ENCODE data around the gene CORO7. TPM values are rescaled to one million over a fixed set of nuclear protein-coding genes. Genes with fewer than 3 reads are reported as not detected.
"Not testable (repeated sequence)": the region's sequence is repeated elsewhere in the genome, so short reads cannot be mapped to it uniquely, and the experiment has no call there.

CORO7 gene
- total RNA-seq, 1 donor from 2014 or later, result 11.9 TPM

GRCh38 chr16:4344983-4345835 is 71.2 kb downstream of the CORO7 start:
- DNase-seq (ENCODE audit: low spot score), result no peak
- intact Hi-C loops (cut with DNase I), result no loop called here

- DNase-seq (ENCODE audit: low spot score); intact Hi-C loops (cut with DNase I): not testable (repeated sequence)
Measured at GRCh38 chr16:4344300-4344982, 72.0 kb downstream of the CORO7 start.

GRCh38 chr16:4342866-4343744 is 73.3 kb downstream of the CORO7 start:
- intact Hi-C loops (cut with DNase I), result no loop called here
- DNase-seq (ENCODE audit: low spot score), result no peak

- no peak for DNase-seq (ENCODE audit: low spot score)
- intact Hi-C loops (cut with DNase I), result no loop called here
Measured at GRCh38 chr16:4341250-4341649, 75.1 kb downstream of the CORO7 start.

GRCh38 chr16:4340443-4340842 is 76.0 kb downstream of the CORO7 start:
- no peak for DNase-seq (ENCODE audit: low spot score)
- intact Hi-C loops (cut with DNase I), result no loop called here

GRCh38 chr16:4339909-4340308 is 76.5 kb downstream of the CORO7 start:
- intact Hi-C loops (cut with DNase I), result no loop called here
- DNase-seq (ENCODE audit: low spot score), result no peak

- intact Hi-C loops (cut with DNase I), result no loop called here
- DNase-seq (ENCODE audit: low spot score), result no peak
Measured at GRCh38 chr16:4339455-4339854, 76.9 kb downstream of the CORO7 start.

- intact Hi-C loops (cut with DNase I), result no loop called here
- no peak for DNase-seq (ENCODE audit: low spot score)
Measured at GRCh38 chr16:4338712-4339299, 77.6 kb downstream of the CORO7 start.

GRCh38 chr16:4338125-4338582 is 78.2 kb downstream of the CORO7 start:
- DNase-seq (ENCODE audit: low spot score), result no peak
- intact Hi-C loops (cut with DNase I), result no loop called here

- intact Hi-C loops (cut with DNase I), result no loop called here
- no peak for DNase-seq (ENCODE audit: low spot score)
Measured at GRCh38 chr16:4337540-4338088, 78.8 kb downstream of the CORO7 start.

GRCh38 chr16:4336701-4337539 is 79.5 kb downstream of the CORO7 start:
- no peak for DNase-seq (ENCODE audit: low spot score)
- intact Hi-C loops (cut with DNase I), result no loop called here

- DNase-seq (ENCODE audit: low spot score), result no peak
- intact Hi-C loops (cut with DNase I), result no loop called here
Measured at GRCh38 chr16:4334724-4335495, 81.5 kb downstream of the CORO7 start.

GRCh38 chr16:4333714-4334113 is 82.7 kb downstream of the CORO7 start:
- DNase-seq (ENCODE audit: low spot score); intact Hi-C loops (cut with DNase I): not testable (repeated sequence)

GRCh38 chr16:4333308-4333638 is 83.1 kb downstream of the CORO7 start:
- intact Hi-C loops (cut with DNase I), result no loop called here
- DNase-seq (ENCODE audit: low spot score), result no peak

GRCh38 chr16:4332623-4333307 is 83.6 kb downstream of the CORO7 start:
- intact Hi-C loops (cut with DNase I), result no loop called here
- DNase-seq (ENCODE audit: low spot score), result no peak

- intact Hi-C loops (cut with DNase I), result no loop called here
- DNase-seq (ENCODE audit: low spot score), result no peak
Measured at GRCh38 chr16:4332083-4332482, 84.3 kb downstream of the CORO7 start.

- intact Hi-C loops (cut with DNase I), result loop anchor here (1.0 kb wide), 1 partner anchor 42 kb away; no protein-coding TSS in a partner anchor
- peak; percentile 95 for DNase-seq (ENCODE audit: low spot score)
Measured at GRCh38 chr16:4330277-4330874, 86.0 kb downstream of the CORO7 start.
